ENCODE results near the gene SLC9A1.

Gene SLC9A1

DNA sequence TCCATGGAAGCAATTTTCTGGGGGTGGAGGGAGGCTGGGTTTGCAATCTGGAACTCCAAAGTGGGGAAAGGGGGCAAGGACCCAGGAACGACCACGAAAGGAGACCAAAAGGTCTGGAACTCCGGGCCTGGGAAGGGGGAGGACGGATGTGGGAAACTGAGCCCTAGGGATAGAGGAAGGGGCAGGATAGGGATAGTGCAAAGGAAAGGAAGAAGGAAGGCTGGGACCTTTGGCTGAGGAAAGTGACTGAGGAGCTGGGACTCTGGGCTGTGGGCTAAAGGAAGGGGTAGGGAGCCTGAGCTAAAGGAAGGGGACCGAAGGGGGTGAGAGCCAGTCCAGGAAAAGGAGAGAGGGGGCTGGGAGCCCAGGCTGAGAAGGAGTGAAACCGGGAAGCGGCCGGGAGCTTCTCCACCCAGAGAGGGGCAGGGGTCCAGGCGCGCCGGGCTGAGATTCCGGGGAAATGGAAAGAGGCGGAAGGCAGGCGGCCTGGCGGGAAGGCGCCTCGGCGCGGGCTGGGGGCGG lies 395 bp downstream of the SLC9A1 start:
- H3K79me2 ChIP-seq (ENCODE audit: control insufficient read depth, insufficient read depth, low read length) = peaks cover 26% of the 10 kb centered on the region
- peaks cover 30% of the 10 kb centered on the region for H3K79me1 ChIP-seq (ENCODE audit: low read length)
- peak overlapping the region; percentile 73 for H3K4me3 ChIP-seq (ENCODE audit: low read length)
- no peak for DNase-seq
- H3K4ac ChIP-seq (ENCODE audit: low read depth, low read length) = peak overlapping the region; percentile 61
- H3K36me3 ChIP-seq (ENCODE audit: control insufficient read depth, insufficient read depth, low read length) = no peaks in the 10 kb centered on the region
- H3K27me3 ChIP-seq (ENCODE audit: insufficient read depth, low read length, poor library complexity) = no peaks in the 10 kb centered on the region
- peak overlapping the region; percentile 87 for H4K8ac ChIP-seq (ENCODE audit: low read depth, low read length)
- no peak overlapping the region for H2BK120ac ChIP-seq (ENCODE audit: low read depth, low read length)
- WGBS (ENCODE audit: extremely low coverage, insufficient coverage, low lambda C conversion rate) = no CpG with 5 or more reads among the region's 20 CpGs
- H3K4me1 ChIP-seq (ENCODE audit: control insufficient read depth, low read depth, low read length) = peaks cover 18% of the 10 kb centered on the region
- no peak overlapping the region for H4K5ac ChIP-seq (ENCODE audit: low read length)
- peak overlapping the region; percentile 96 for H3K9ac ChIP-seq (ENCODE audit: low read length)
- no peak overlapping the region for H2AK5ac ChIP-seq (ENCODE audit: low read length)
- peak overlapping the region; percentile 98 for H3K56ac ChIP-seq (ENCODE audit: low read length)
- H3K27ac ChIP-seq (ENCODE audit: low read depth, low read length) = peak overlapping the region; percentile 51
- H3K18ac ChIP-seq (ENCODE audit: low read length) = peak overlapping the region; percentile 71
- H2BK5ac ChIP-seq (ENCODE audit: low read length) = peak overlapping the region; percentile 70
- no peak overlapping the region for H3K23ac ChIP-seq (ENCODE audit: low read length)
- H3K4me2 ChIP-seq (ENCODE audit: low read length) = peak overlapping the region; percentile 97
- H2BK15ac ChIP-seq (replicated peaks; ENCODE audit: low read depth) = no peak overlapping the region

GRCh38 chr1:27153927-27154358 lies 982 bp downstream of the SLC9A1 start:
- WGBS (ENCODE audit: extremely low coverage, insufficient coverage, low lambda C conversion rate) = no CpG with 5 or more reads among the region's 21 CpGs
- Histone ChIP-seq H3K27ac (ENCODE audit: low read depth, low read length) (no peak overlapping the region), H3K4ac (ENCODE audit: low read depth, low read length) (no peak overlapping the region), H2AK5ac (ENCODE audit: low read length) (no peak overlapping the region), H3K18ac (ENCODE audit: low read length) (no peak overlapping the region), H3K23ac (ENCODE audit: low read length) (peak overlapping the region; percentile 51), H2BK5ac (ENCODE audit: low read length) (no peak overlapping the region), H3K4me2 (ENCODE audit: low read length) (peak overlapping the region; percentile 97), H3K27me3 (ENCODE audit: insufficient read depth, low read length, poor library complexity) (no peaks in the 10 kb centered on the region), H2BK120ac (ENCODE audit: low read depth, low read length) (no peak overlapping the region), H3K56ac (ENCODE audit: low read length) (peak overlapping the region; percentile 98), H3K79me1 (ENCODE audit: low read length) (peaks cover 34% of the 10 kb centered on the region), H4K8ac (ENCODE audit: low read depth, low read length) (no peak overlapping the region), H3K79me2 (ENCODE audit: control insufficient read depth, insufficient read depth, low read length) (peaks cover 28% of the 10 kb centered on the region), H3K9ac (ENCODE audit: low read length) (peak overlapping the region; percentile 96), H2BK15ac (replicated peaks; ENCODE audit: low read depth) (no peak overlapping the region), H3K4me1 (ENCODE audit: control insufficient read depth, low read depth, low read length) (peaks cover 18% of the 10 kb centered on the region), H3K36me3 (ENCODE audit: control insufficient read depth, insufficient read depth, low read length) (no peaks in the 10 kb centered on the region), H3K4me3 (ENCODE audit: low read length) (no peak overlapping the region), H4K5ac (ENCODE audit: low read length) (no peak overlapping the region)
- no peak for DNase-seq

- Histone ChIP-seq H3K23ac (ENCODE audit: low read length) (no peak overlapping the region), H3K36me3 (ENCODE audit: control insufficient read depth, insufficient read depth, low read length) (no peaks in the 10 kb centered on the region), H3K56ac (ENCODE audit: low read length) (peak overlapping the region; percentile 98), H3K18ac (ENCODE audit: low read length) (no peak overlapping the region), H3K27me3 (ENCODE audit: insufficient read depth, low read length, poor library complexity) (no peaks in the 10 kb centered on the region), H2BK120ac (ENCODE audit: low read depth, low read length) (no peak overlapping the region), H3K4me2 (ENCODE audit: low read length) (peak overlapping the region; percentile 7), H4K8ac (ENCODE audit: low read depth, low read length) (no peak overlapping the region), H3K4me1 (ENCODE audit: control insufficient read depth, low read depth, low read length) (peaks cover 18% of the 10 kb centered on the region), H2BK15ac (replicated peaks; ENCODE audit: low read depth) (no peak overlapping the region), H2BK5ac (ENCODE audit: low read length) (no peak overlapping the region), H2AK5ac (ENCODE audit: low read length) (no peak overlapping the region), H3K4ac (ENCODE audit: low read depth, low read length) (no peak overlapping the region), H3K79me1 (ENCODE audit: low read length) (peaks cover 34% of the 10 kb centered on the region), H3K9ac (ENCODE audit: low read length) (peak overlapping the region; percentile 47), H3K4me3 (ENCODE audit: low read length) (no peak overlapping the region), H4K5ac (ENCODE audit: low read length) (no peak overlapping the region), H3K27ac (ENCODE audit: low read depth, low read length) (no peak overlapping the region), H3K79me2 (ENCODE audit: control insufficient read depth, insufficient read depth, low read length) (peaks cover 28% of the 10 kb centered on the region)
- no peak for DNase-seq
- WGBS (ENCODE audit: extremely low coverage, insufficient coverage, low lambda C conversion rate) = no CpG with 5 or more reads among the region's 4 CpGs
Measured at GRCh38 chr1:27153549-27153886, 1.4 kb downstream of the SLC9A1 start.

GRCh38 chr1:27152829-27153548 lies 1.9 kb downstream of the SLC9A1 start:
- peaks cover 38% of the 10 kb centered on the region for H3K79me1 ChIP-seq (ENCODE audit: low read length)
- H2BK5ac ChIP-seq (ENCODE audit: low read length) = no peak overlapping the region
- H4K8ac ChIP-seq (ENCODE audit: low read depth, low read length) = no peak overlapping the region
- no peak overlapping the region for H3K27ac ChIP-seq (ENCODE audit: low read depth, low read length)
- H2BK15ac ChIP-seq (replicated peaks; ENCODE audit: low read depth) = no peak overlapping the region
- H3K18ac ChIP-seq (ENCODE audit: low read length) = no peak overlapping the region
- H3K9ac ChIP-seq (ENCODE audit: low read length) = peak overlapping the region; percentile 47
- H4K5ac ChIP-seq (ENCODE audit: low read length) = no peak overlapping the region
- H3K4me3 ChIP-seq (ENCODE audit: low read length) = no peak overlapping the region
- no peak overlapping the region for H3K23ac ChIP-seq (ENCODE audit: low read length)
- no peak for DNase-seq
- peak overlapping the region; percentile 60 for H3K56ac ChIP-seq (ENCODE audit: low read length)
- no peaks in the 10 kb centered on the region for H3K36me3 ChIP-seq (ENCODE audit: control insufficient read depth, insufficient read depth, low read length)
- no peak overlapping the region for H2AK5ac ChIP-seq (ENCODE audit: low read length)
- H3K4me2 ChIP-seq (ENCODE audit: low read length) = peak overlapping the region; percentile 7
- peaks cover 30% of the 10 kb centered on the region for H3K79me2 ChIP-seq (ENCODE audit: control insufficient read depth, insufficient read depth, low read length)
- peaks cover 18% of the 10 kb centered on the region for H3K4me1 ChIP-seq (ENCODE audit: control insufficient read depth, low read depth, low read length)
- no CpG with 5 or more reads among the region's 2 CpGs for WGBS (ENCODE audit: extremely low coverage, insufficient coverage, low lambda C conversion rate)
- H3K4ac ChIP-seq (ENCODE audit: low read depth, low read length) = no peak overlapping the region
- no peak overlapping the region for H2BK120ac ChIP-seq (ENCODE audit: low read depth, low read length)
- H3K27me3 ChIP-seq (ENCODE audit: insufficient read depth, low read length, poor library complexity) = no peaks in the 10 kb centered on the region

DNA sequence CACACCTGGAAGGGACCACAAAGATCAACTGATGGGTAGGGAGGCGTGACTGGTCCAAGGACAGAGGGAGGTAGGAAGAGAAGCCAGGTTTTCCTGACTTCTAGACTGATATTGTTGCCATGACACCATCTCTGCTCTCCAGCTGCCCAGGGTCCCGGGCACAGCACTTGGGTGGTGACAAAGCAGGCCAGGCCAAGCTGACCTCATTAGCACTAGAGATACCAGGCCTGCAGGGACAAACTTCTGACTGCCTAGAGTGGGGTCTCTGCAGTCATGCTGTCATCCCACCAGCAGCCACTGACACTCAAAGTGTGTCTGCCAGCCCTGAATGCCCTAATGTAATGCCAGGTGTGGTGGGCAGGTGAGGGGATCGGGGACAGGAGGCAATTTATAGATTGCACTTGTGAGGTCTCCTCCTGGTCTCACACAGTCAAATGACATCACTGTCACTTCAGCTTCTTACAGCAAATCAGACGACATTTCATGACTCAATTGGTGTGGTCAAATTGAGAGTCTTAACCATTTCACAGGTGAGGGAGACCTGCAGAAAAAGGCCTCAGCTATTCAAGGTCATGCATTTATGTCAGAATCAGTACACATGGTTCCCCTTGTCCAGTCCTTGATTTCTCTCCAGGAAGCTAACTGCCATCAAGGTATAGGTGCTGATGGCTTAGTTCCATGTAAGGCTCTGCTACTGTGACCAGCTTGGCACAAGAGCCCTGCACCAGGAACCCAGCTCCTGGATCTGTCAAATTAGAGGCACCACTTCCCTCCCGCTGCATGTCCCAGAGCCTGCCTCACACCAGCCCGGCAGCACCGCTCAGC lies 2.7 kb downstream of the SLC9A1 start:
- Histone ChIP-seq H3K56ac (ENCODE audit: low read length) (peak overlapping the region; percentile 60), H3K4me1 (ENCODE audit: control insufficient read depth, low read depth, low read length) (peaks cover 18% of the 10 kb centered on the region), H3K23ac (ENCODE audit: low read length) (no peak overlapping the region), H4K5ac (ENCODE audit: low read length) (no peak overlapping the region), H3K27me3 (ENCODE audit: insufficient read depth, low read length, poor library complexity) (no peaks in the 10 kb centered on the region), H2BK15ac (replicated peaks; ENCODE audit: low read depth) (no peak overlapping the region), H3K9ac (ENCODE audit: low read length) (peak overlapping the region; percentile 7), H2BK120ac (ENCODE audit: low read depth, low read length) (no peak overlapping the region), H2AK5ac (ENCODE audit: low read length) (no peak overlapping the region), H3K4me3 (ENCODE audit: low read length) (no peak overlapping the region), H3K27ac (ENCODE audit: low read depth, low read length) (no peak overlapping the region), H3K18ac (ENCODE audit: low read length) (no peak overlapping the region), H4K8ac (ENCODE audit: low read depth, low read length) (no peak overlapping the region), H2BK5ac (ENCODE audit: low read length) (no peak overlapping the region), H3K4me2 (ENCODE audit: low read length) (no peak overlapping the region), H3K4ac (ENCODE audit: low read depth, low read length) (no peak overlapping the region), H3K79me1 (ENCODE audit: low read length) (peaks cover 39% of the 10 kb centered on the region), H3K36me3 (ENCODE audit: control insufficient read depth, insufficient read depth, low read length) (no peaks in the 10 kb centered on the region), H3K79me2 (ENCODE audit: control insufficient read depth, insufficient read depth, low read length) (peaks cover 32% of the 10 kb centered on the region)
- DNase-seq = no peak
- whole genome bisulfite sequencing (ENCODE audit: extremely low coverage, insufficient coverage, low lambda C conversion rate) = no CpG with 5 or more reads among the region's 7 CpGs
